HL-60 (cell line): Measurements from ENCODE around the gene HIF1A.

Experiments
- CTCF ChIP-seq: IDR thresholded peaks from one replicate; pipeline ENCODE4 v1.5.1; 2011; ENCODE audit warnings: low read length, control low read depth, inconsistent platforms; ENCODE audit not compliant: insufficient read depth
- POLR2AphosphoS5 ChIP-seq: IDR thresholded peaks from 2 replicates; pipeline ENCODE4 v1.6.1; 2012; ENCODE audit warnings: low read depth
- REST ChIP-seq: IDR thresholded peaks from 2 replicates; pipeline ENCODE4 v1.6.1; 2012; ENCODE audit warnings: low read depth; ENCODE audit not compliant: insufficient replicate concordance

GRCh38 chr14:61753631-61754030, 58.3 kb downstream of the HIF1A start:
- TF ChIP-seq REST (no peak), CTCF (no peak), POLR2AphosphoS5 (no peak)
